Endodermal cell (in vitro differentiated cells): ENCODE measurements around the gene NEMP2. TPM values are rescaled to one million over a fixed set of nuclear protein-coding genes. Genes with fewer than 3 reads are reported as not detected.

Source experiments
- DNase-seq: peaks from one replicate; pipeline ENCODE4 v3.0.0-alpha.2; 2017
- H3K27ac ChIP-seq: 2 replicates; pipeline ENCODE4 v1.5.1; 2013; ENCODE audit warnings: mild to moderate bottlenecking, low read depth, low read length, moderate library complexity
- H3K27me3 ChIP-seq: 2 replicates; pipeline ENCODE4 v1.6.1; 2013; ENCODE audit warnings: mild to moderate bottlenecking, low read length, moderate library complexity; ENCODE audit not compliant: insufficient read depth, control insufficient read depth, poor library complexity, severe bottlenecking
- H3K36me3 ChIP-seq: 2 replicates; pipeline ENCODE4 v1.7.0; 2013; ENCODE audit warnings: mild to moderate bottlenecking, low read length, moderate library complexity; ENCODE audit not compliant: control insufficient read depth, insufficient read depth
- H3K4me1 ChIP-seq: one replicate; pipeline ENCODE4 v1.7.0; 2013; ENCODE audit warnings: low read length; ENCODE audit not compliant: control insufficient read depth, insufficient read depth
- H3K4me3 ChIP-seq: 2 replicates; pipeline ENCODE4 v1.5.1; 2013; ENCODE audit warnings: mild to moderate bottlenecking, low read length, moderate library complexity
- H3K9ac ChIP-seq: 2 replicates; pipeline ENCODE4 v1.6.1; 2013; ENCODE audit warnings: mild to moderate bottlenecking, low read length, moderate library complexity; ENCODE audit not compliant: poor library complexity, severe bottlenecking; ENCODE audit errors: extremely low read depth
- H3K9me3 ChIP-seq: 2 replicates; pipeline ENCODE4 v1.6.1; 2013; ENCODE audit warnings: mild to moderate bottlenecking, low read length, moderate library complexity; ENCODE audit not compliant: control insufficient read depth
- H3K27ac Mint-ChIP-seq: 2 replicates; pipeline ENCODE4 v1.8.0; 2020; ENCODE audit warnings: mixed read lengths
- H3K27me3 Mint-ChIP-seq: 2 replicates; pipeline ENCODE4 v1.8.0; 2021; ENCODE audit warnings: mild to moderate bottlenecking, mixed read lengths; ENCODE audit not compliant: insufficient read depth
- H3K36me3 Mint-ChIP-seq: 2 replicates; pipeline ENCODE4 v1.8.0; 2020; ENCODE audit warnings: low read depth, mixed read lengths
- H3K4me1 Mint-ChIP-seq: 2 replicates; pipeline ENCODE4 v1.8.0; 2020; ENCODE audit warnings: mixed read lengths
- H3K4me3 Mint-ChIP-seq: 2 replicates; pipeline ENCODE4 v1.8.0; 2020; ENCODE audit warnings: mild to moderate bottlenecking, moderate library complexity, mixed read lengths
- H3K9me3 Mint-ChIP-seq: 2 replicates; pipeline ENCODE4 v1.8.0; 2020; ENCODE audit warnings: mild to moderate bottlenecking, mixed read lengths
- WGBS, 2 experiments: methylation state at CpG; one replicate each; pipeline versions ENCODE4 v1.1.5 to v1.1.7; 2013; ENCODE audit warnings: missing lambda C conversion rate in 2 of 2, mixed read lengths in 1 of 2; ENCODE audit not compliant: insufficient coverage in 1 of 2, insufficient read length in 1 of 2; 5-methylcytosine and 5-hydroxymethylcytosine counted together
- total RNA-seq, 2 donors: library from RNA; stranded (reverse); fragmentation: NEBNext Ultra II Directional in 1 of 2; extraction: Animal tissue kit (Norgen Biotek cat#: 25700) in 1 of 2; gene quantifications; 2 replicates in 1 of 2; 3 replicates in 1 of 2; pipeline ENCODE4 v1.2.1, GENCODE V29; 2021
- TF ChIP-seq, protein P1 (sequence below): fragments of 200-600 bp; sonication (generic); conservative IDR thresholded peaks from 2 replicates; pipeline ENCODE4 v1.5.0; 2021; ENCODE audit warnings: antibody characterized with exemption, mild to moderate bottlenecking

Gene NEMP2
- total RNA-seq, 2 donors from 2014 or later, result 7.2 to 11.3 TPM

GRCh38 chr2:190515687-190516086 lies 18.8 kb downstream of the NEMP2 start:
- no peaks in the 10 kb centered on the region for H3K27me3 ChIP-seq
- Mint-ChIP-seq H3K9me3 (no peaks in the 10 kb centered on the region), H3K4me3 (no peak overlapping the region), H3K36me3 (peaks cover 3% of the 10 kb centered on the region), H3K27me3 (no peaks in the 10 kb centered on the region), H3K27ac (no peak overlapping the region), H3K4me1 (no peaks in the 10 kb centered on the region)
- no peak overlapping the region for H3K27ac ChIP-seq
- 100% methylated on average over 1 of the region's 1 CpG for WGBS, 2 experiments
- H3K4me3 ChIP-seq, result no peak overlapping the region
- H3K4me1 ChIP-seq, result no peaks in the 10 kb centered on the region
- no peak for DNase-seq
- H3K9ac ChIP-seq, result no peak overlapping the region
- TF ChIP-seq, protein P1, sequence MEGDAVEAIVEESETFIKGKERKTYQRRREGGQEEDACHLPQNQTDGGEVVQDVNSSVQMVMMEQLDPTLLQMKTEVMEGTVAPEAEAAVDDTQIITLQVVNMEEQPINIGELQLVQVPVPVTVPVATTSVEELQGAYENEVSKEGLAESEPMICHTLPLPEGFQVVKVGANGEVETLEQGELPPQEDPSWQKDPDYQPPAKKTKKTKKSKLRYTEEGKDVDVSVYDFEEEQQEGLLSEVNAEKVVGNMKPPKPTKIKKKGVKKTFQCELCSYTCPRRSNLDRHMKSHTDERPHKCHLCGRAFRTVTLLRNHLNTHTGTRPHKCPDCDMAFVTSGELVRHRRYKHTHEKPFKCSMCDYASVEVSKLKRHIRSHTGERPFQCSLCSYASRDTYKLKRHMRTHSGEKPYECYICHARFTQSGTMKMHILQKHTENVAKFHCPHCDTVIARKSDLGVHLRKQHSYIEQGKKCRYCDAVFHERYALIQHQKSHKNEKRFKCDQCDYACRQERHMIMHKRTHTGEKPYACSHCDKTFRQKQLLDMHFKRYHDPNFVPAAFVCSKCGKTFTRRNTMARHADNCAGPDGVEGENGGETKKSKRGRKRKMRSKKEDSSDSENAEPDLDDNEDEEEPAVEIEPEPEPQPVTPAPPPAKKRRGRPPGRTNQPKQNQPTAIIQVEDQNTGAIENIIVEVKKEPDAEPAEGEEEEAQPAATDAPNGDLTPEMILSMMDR, result no peak
- no peaks in the 10 kb centered on the region for H3K36me3 ChIP-seq
- H3K9me3 ChIP-seq, result no peaks in the 10 kb centered on the region

DNA sequence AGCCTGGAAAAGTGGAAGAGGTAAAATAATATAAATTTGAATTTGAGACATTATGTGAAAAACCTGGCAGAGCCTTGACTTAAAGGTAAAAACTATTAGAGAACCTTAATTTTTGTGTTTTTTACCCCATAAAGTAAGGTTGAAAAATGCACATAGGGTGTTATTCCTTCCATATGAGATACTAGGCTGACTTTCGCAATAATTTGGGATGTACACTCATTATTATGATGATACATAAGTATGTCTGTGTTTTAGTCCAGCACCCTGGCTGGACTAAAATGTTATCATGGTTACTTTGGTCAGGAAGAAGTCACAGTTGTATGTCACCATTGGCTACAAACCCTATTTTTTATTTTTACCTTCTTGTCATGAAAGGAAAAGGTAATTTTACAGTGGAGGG lies 19.8 kb downstream of the NEMP2 start:
- DNase-seq, result no peak
- H3K4me1 ChIP-seq, result no peaks in the 10 kb centered on the region
- WGBS, 2 experiments, result 86 to 100% methylated on average over 1 of the region's 1 CpG
- Mint-ChIP-seq H3K27ac (no peak overlapping the region), H3K27me3 (no peaks in the 10 kb centered on the region), H3K4me1 (no peaks in the 10 kb centered on the region), H3K4me3 (no peak overlapping the region), H3K9me3 (no peaks in the 10 kb centered on the region), H3K36me3 (peaks cover 8% of the 10 kb centered on the region)
- no peak overlapping the region for H3K27ac ChIP-seq
- H3K9ac ChIP-seq, result no peak overlapping the region
- no peaks in the 10 kb centered on the region for H3K27me3 ChIP-seq
- TF ChIP-seq, protein P1, result no peak
- H3K36me3 ChIP-seq, result no peaks in the 10 kb centered on the region
- no peaks in the 10 kb centered on the region for H3K9me3 ChIP-seq
- H3K4me3 ChIP-seq, result no peak overlapping the region

DNA sequence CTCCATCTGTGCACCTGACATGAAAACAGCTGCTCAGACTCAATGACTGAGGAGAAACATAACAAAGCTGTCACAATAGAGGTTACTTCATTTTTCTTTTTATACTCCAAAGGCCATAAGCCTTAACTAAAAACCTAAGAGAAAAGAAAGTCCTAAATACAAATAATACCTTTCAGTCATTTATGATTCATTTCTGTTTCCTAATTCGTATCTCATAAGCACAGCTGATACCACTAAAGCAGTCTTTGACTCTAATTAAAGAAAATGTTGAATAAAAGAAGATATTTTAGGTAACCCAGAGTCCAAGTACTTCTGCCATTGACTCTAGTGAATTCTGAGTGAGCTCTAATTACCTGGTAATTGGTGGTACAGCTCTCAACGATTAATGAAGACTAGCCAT lies 20.6 kb downstream of the NEMP2 start:
- Histone ChIP-seq H3K27ac (no peak overlapping the region), H3K9ac (no peak overlapping the region), H3K36me3 (no peaks in the 10 kb centered on the region), H3K27me3 (no peaks in the 10 kb centered on the region), H3K4me1 (no peaks in the 10 kb centered on the region), H3K9me3 (no peaks in the 10 kb centered on the region), H3K4me3 (no peak overlapping the region)
- DNase-seq, result no peak
- 87 to 100% methylated on average over 1 of the region's 2 CpGs for WGBS, 2 experiments
- H3K36me3 Mint-ChIP-seq, result peaks cover 8% of the 10 kb centered on the region
- H3K4me3 Mint-ChIP-seq, result no peak overlapping the region
- no peaks in the 10 kb centered on the region for H3K27me3 Mint-ChIP-seq
- TF ChIP-seq, protein P1, result no peak
- H3K4me1 Mint-ChIP-seq, result no peaks in the 10 kb centered on the region
- no peak overlapping the region for H3K27ac Mint-ChIP-seq
- no peaks in the 10 kb centered on the region for H3K9me3 Mint-ChIP-seq
